ENCODE data around the gene TNRC18.

TNRC18 gene

GRCh38 chr7:5332579-5332978 lies 91.1 kb downstream of the TNRC18 start:
- TF ChIP-seq CREB5 (CRISPR knock-in tag; IDR thresholded peaks at IDR 0.05; ENCODE audit: low read depth) = no peak
- no peak for TF ChIP-seq GLIS3 (CRISPR knock-in tag; IDR thresholded peaks at IDR 0.05)
- TF ChIP-seq RARB (CRISPR knock-in tag; IDR thresholded peaks at IDR 0.05) = no peak
- no peak for TF ChIP-seq OSR1 (CRISPR knock-in tag; IDR thresholded peaks at IDR 0.05)
- TF ChIP-seq ZFP3 (CRISPR knock-in tag; IDR thresholded peaks at IDR 0.05) = no peak
- TF ChIP-seq BACH2 (CRISPR knock-in tag; IDR thresholded peaks at IDR 0.05; ENCODE audit: borderline replicate concordance) = no peak
- no peak for TF ChIP-seq ZNF70 (CRISPR knock-in tag; IDR thresholded peaks at IDR 0.05)
- no peak for TF ChIP-seq TOX (CRISPR knock-in tag; IDR thresholded peaks at IDR 0.05; ENCODE audit: borderline replicate concordance)
- TF ChIP-seq ZC3H10 (CRISPR knock-in tag; IDR thresholded peaks at IDR 0.05) = no peak
- no peak for TF ChIP-seq CSDC2 (CRISPR knock-in tag; IDR thresholded peaks at IDR 0.05)
- TF ChIP-seq TSHZ2 (CRISPR knock-in tag; IDR thresholded peaks at IDR 0.05) = no peak
- ATAC-seq = no peak

- TF ChIP-seq RARB (CRISPR knock-in tag; IDR thresholded peaks at IDR 0.05) = no peak
- no peak for TF ChIP-seq OSR1 (CRISPR knock-in tag; IDR thresholded peaks at IDR 0.05)
- TF ChIP-seq ZC3H10 (CRISPR knock-in tag; IDR thresholded peaks at IDR 0.05) = no peak
- TF ChIP-seq ZFP30 (CRISPR knock-in tag; IDR thresholded peaks at IDR 0.05) = no peak
- TF ChIP-seq GLIS3 (CRISPR knock-in tag; IDR thresholded peaks at IDR 0.05) = no peak
- TF ChIP-seq PPARA (CRISPR knock-in tag; IDR thresholded peaks at IDR 0.05; ENCODE audit: borderline replicate concordance) = no peak
- TF ChIP-seq CSDC2 (CRISPR knock-in tag; IDR thresholded peaks at IDR 0.05) = no peak
- no peak for TF ChIP-seq ISL1 (CRISPR knock-in tag; IDR thresholded peaks at IDR 0.05)
- TF ChIP-seq ZFP3 (CRISPR knock-in tag; IDR thresholded peaks at IDR 0.05) = no peak
- no peak for TF ChIP-seq SNAI2 (CRISPR knock-in tag; IDR thresholded peaks at IDR 0.05)
- TF ChIP-seq ARNTL (CRISPR knock-in tag; IDR thresholded peaks at IDR 0.05; ENCODE audit: borderline replicate concordance, low read depth) = no peak
- TF ChIP-seq BACH2 (CRISPR knock-in tag; IDR thresholded peaks at IDR 0.05; ENCODE audit: borderline replicate concordance) = no peak
- TF ChIP-seq CSRNP3 (CRISPR knock-in tag; IDR thresholded peaks at IDR 0.05) = no peak
- ATAC-seq = no peak
Measured at GRCh38 chr7:5330288-5330687, 93.3 kb downstream of the TNRC18 start.

- ATAC-seq = no peak
- TF ChIP-seq PATZ1 (CRISPR knock-in tag; IDR thresholded peaks at IDR 0.05; ENCODE audit: borderline replicate concordance) (no peak), SNAI2 (CRISPR knock-in tag; IDR thresholded peaks at IDR 0.05) (no peak), RARB (CRISPR knock-in tag; IDR thresholded peaks at IDR 0.05) (no peak), GLIS3 (CRISPR knock-in tag; IDR thresholded peaks at IDR 0.05) (no peak), ESRRG (CRISPR knock-in tag; IDR thresholded peaks at IDR 0.05) (no peak), TSHZ2 (CRISPR knock-in tag; IDR thresholded peaks at IDR 0.05) (no peak), ISL1 (CRISPR knock-in tag; IDR thresholded peaks at IDR 0.05) (no peak), ZFP3 (CRISPR knock-in tag; IDR thresholded peaks at IDR 0.05) (no peak), ZC3H10 (CRISPR knock-in tag; IDR thresholded peaks at IDR 0.05) (no peak), TCF4 (CRISPR knock-in tag; IDR thresholded peaks at IDR 0.05; ENCODE audit: borderline replicate concordance) (no peak), TOX (CRISPR knock-in tag; IDR thresholded peaks at IDR 0.05; ENCODE audit: borderline replicate concordance) (no peak), POU6F1 (CRISPR knock-in tag; IDR thresholded peaks at IDR 0.05; ENCODE audit: borderline replicate concordance, low read depth) (no peak), ZNF70 (CRISPR knock-in tag; IDR thresholded peaks at IDR 0.05) (no peak), ZFP30 (CRISPR knock-in tag; IDR thresholded peaks at IDR 0.05) (no peak), CREB5 (CRISPR knock-in tag; IDR thresholded peaks at IDR 0.05; ENCODE audit: low read depth) (no peak), CSRNP3 (CRISPR knock-in tag; IDR thresholded peaks at IDR 0.05) (no peak)
Measured at GRCh38 chr7:5324961-5325360, 98.7 kb downstream of the TNRC18 start.
